GM12878 (cell line): ENCODE measurements around the gene SBF2. TPM values are rescaled to one million over a fixed set of nuclear protein-coding genes. Genes with fewer than 3 reads are reported as not detected.

Experiments
- ATAC-seq: fragments of 200-7000 bp; cut with Tn5 transposase; 3 replicates; pipeline ENCODE4 v1.9.1; 2020; ENCODE audit warnings: mild to moderate bottlenecking, moderate library complexity
- BruUV-seq: library from RNA; stranded (reverse); fragments of 400-500 nt; replicated peaks from 2 replicates; lab custom pipeline; 2021; lab: Mats Ljungman, UMichigan
- CTCF ChIA-PET: fragments of 300-600 bp; sonication (Branson Sonifier 250); formaldehyde crosslinking; extraction: SDS; loops from one replicate; lab custom pipeline; 2021; ENCODE audit warnings: inconsistent platforms; lab: Yijun Ruan, JAX
- POLR2A ChIA-PET: fragments of 350-600 bp; formaldehyde crosslinking; extraction: SDS; loops from one replicate; lab custom pipeline; 2021; ENCODE audit warnings: inconsistent platforms; lab: Charles Lee
- RAD21 ChIA-PET: fragments of 300-600 bp; sonication (Branson Sonifier 250); formaldehyde crosslinking; loops from one replicate; lab custom pipeline; 2023; ENCODE audit warnings: antibody characterized with exemption; ENCODE audit not compliant: unreplicated experiment; lab: Charles Lee
- SMC1A ChIA-PET: fragments of 300-600 bp; sonication (Branson Sonifier 250); formaldehyde crosslinking; loops from one replicate; lab custom pipeline; 2023; ENCODE audit not compliant: unreplicated experiment, uncharacterized antibody; lab: Charles Lee
- DNase-seq: peaks from one replicate; pipeline ENCODE4 v3.0.0-alpha.2; 2011; ENCODE audit warnings: low read depth, low spot score
- FAIRE-seq: peaks from 3 replicates; lab custom pipeline; 2011; peaks lifted over from hg19 to GRCh38; lab: Jason Lieb, UNC
- H2AFZ ChIP-seq: 2 replicates; pipeline ENCODE4 v1.6.0; 2011; ENCODE audit warnings: low read depth, low read length, control low read depth; ENCODE audit not compliant: control insufficient read depth
- H3K27ac ChIP-seq: 2 replicates; pipeline ENCODE4 v1.5.1; 2011; ENCODE audit warnings: control low read depth; ENCODE audit not compliant: control insufficient read depth, insufficient read depth
- H3K27me3 ChIP-seq, 2 experiments: replicated peaks in 1 of 2; 2 replicates each; pipeline versions ENCODE4 v1.6.0 to v1.6.1; 2011; ENCODE audit warnings: low read length in 1 of 2; ENCODE audit not compliant: control insufficient read depth in 2 of 2, insufficient read depth in 2 of 2
- H3K36me3 ChIP-seq, 2 experiments: 2 replicates each; pipeline ENCODE4 v1.5.1; 2011; ENCODE audit warnings: low read length in 1 of 2; ENCODE audit not compliant: control insufficient read depth in 2 of 2, insufficient read depth in 2 of 2
- H3K4me1 ChIP-seq: 2 replicates; pipeline ENCODE4 v1.6.1; 2011; ENCODE audit warnings: mild to moderate bottlenecking, low read length, moderate library complexity, mixed read lengths; ENCODE audit not compliant: control insufficient read depth, insufficient read depth
- H3K4me2 ChIP-seq: 2 replicates; pipeline ENCODE4 v1.6.0; 2011; ENCODE audit warnings: control low read depth; ENCODE audit not compliant: control insufficient read depth, insufficient read depth
- H3K4me3 ChIP-seq: fragments of 200-600 bp; sonication (generic); 2 replicates; pipeline ENCODE4 v1.5.1; 2016
- H3K79me2 ChIP-seq: 2 replicates; pipeline ENCODE4 v1.6.0; 2011; ENCODE audit warnings: low read length; ENCODE audit not compliant: control insufficient read depth, insufficient read depth
- H3K9ac ChIP-seq: 2 replicates; pipeline ENCODE4 v1.8.0; 2011; ENCODE audit warnings: low read length, control low read depth, mixed read lengths; ENCODE audit not compliant: control insufficient read depth, insufficient read depth
- H3K9me3 ChIP-seq: replicated peaks from 3 replicates; pipeline ENCODE4 v1.5.1; 2011; ENCODE audit warnings: mild to moderate bottlenecking, low read length; ENCODE audit not compliant: control insufficient read depth, insufficient read depth
- H4K20me1 ChIP-seq: 2 replicates; pipeline ENCODE4 v1.6.0; 2011; ENCODE audit not compliant: control insufficient read depth, insufficient read depth
- NFIC ChIP-seq: IDR thresholded peaks from 2 replicates; pipeline ENCODE4 v1.6.1; 2012; ENCODE audit warnings: low read depth, mild to moderate bottlenecking, inconsistent platforms, low read length, moderate library complexity
- NR2F1 ChIP-seq: fragments of 450-650 bp; conservative IDR thresholded peaks from 2 replicates; pipeline ENCODE4 v1.6.1; 2017; ENCODE audit warnings: mild to moderate bottlenecking
- PAX5 ChIP-seq: IDR thresholded peaks from 2 replicates; pipeline ENCODE4 v1.6.1; 2011; ENCODE audit warnings: low read depth, low read length, borderline replicate concordance
- RELA ChIP-seq: fragments of 450-650 bp; IDR thresholded peaks from 2 replicates; pipeline ENCODE4 v1.8.0; 2014; ENCODE audit warnings: borderline replicate concordance; ENCODE audit not compliant: partially characterized antibody
- SKIL ChIP-seq: fragments of 450-650 bp; IDR thresholded peaks from 2 replicates; pipeline ENCODE4 v1.6.1; 2017; ENCODE audit warnings: mild to moderate bottlenecking, low read depth, inconsistent platforms; ENCODE audit not compliant: poor library complexity, severe bottlenecking
- whole genome bisulfite sequencing: methylation state at CpG from one replicate; pipeline ENCODE4 v1.1.6; 2016; ENCODE audit warnings: low lambda C conversion rate; ENCODE audit not compliant: insufficient replicate concordance, insufficient coverage; ENCODE audit errors: missing lambda C conversion rate; 5-methylcytosine and 5-hydroxymethylcytosine counted together
- in situ Hi-C: fragments of 300-500 bp; cut with MboI; formaldehyde crosslinking; loops from 9 replicates; pipeline ENCODE4 v1.14.3; 2018; ENCODE audit warnings: mixed read lengths
- intact Hi-C: fragments of 100-400 bp; cut with micrococcal nuclease; formaldehyde crosslinking; loops from one replicate; pipeline ENCODE4 v1.14.2; 2022; ENCODE audit not compliant: unreplicated experiment
- polyA plus RNA-seq, 11 experiments: library from polyadenylated mRNA; depleted of rRNA in 4 of 11; unstranded in 6 of 11; stranded (reverse) in 5 of 11; fragments of >200 nt; fragmentation: Nextera tagmentation in 4 of 11; fragmentation: Illumina TruSeq in 1 of 11; extraction: Ambion mirVana in 4 of 11; extraction: Trizol in 1 of 11; gene quantifications; 1 replicate in 1 of 11; 2 replicates in 10 of 11; pipeline versions ENCODE4 v1.2.1 to v1.2.3, GENCODE V29; 2011 to 2016; ENCODE audit warnings: inconsistent platforms in 2 of 11, missing spikeins in 2 of 11, low read depth in 1 of 11
- total RNA-seq, 4 experiments: library from RNA; depleted of rRNA in 3 of 4; stranded (reverse); fragments of >200 nt in 3 of 4; fragmentation: Illumina TruSeq in 1 of 4; extraction: Trizol in 1 of 4; gene quantifications; 2 replicates each; pipeline versions ENCODE4 v1.2.1 to v1.2.3, GENCODE V29; 2013 to 2021

The SBF2 gene
- total and polyA plus RNA-seq, 10 of the 15 experiments (the other 5 are each of a cell fraction or from before 2014, with no cell fraction given) = 0.24 to 2.3 (median 1.1) TPM

- DNase-seq = no peak
- H3K27me3 ChIP-seq = no peaks in the 10 kb centered on the region; a peak in 1 of 4 replicates
- ChIA-PET RAD21 (no interaction called here), SMC1A (no interaction called here), CTCF (interaction anchor here (0.6 to 1.0 kb wide), 2 partner anchors 39 to 1341 kb away, joined by 3 read pairs; no protein-coding TSS in a partner anchor), POLR2A (interaction anchor here (0.6 kb wide), 1 partner anchor 865 kb away, joined by 5 read pairs; no protein-coding TSS in a partner anchor)
- no peaks in the 10 kb centered on the region for H3K4me1 ChIP-seq
- H3K79me2 ChIP-seq = no peaks in the 10 kb centered on the region
- no peaks in the 10 kb centered on the region for H4K20me1 ChIP-seq
- in situ Hi-C loops = no loop called here
- H2AFZ ChIP-seq = no peak overlapping the region
- no peak overlapping the region for H3K27ac ChIP-seq
- TF ChIP-seq NFIC = no peak
- no peak for TF ChIP-seq NR2F1
- TF ChIP-seq RELA = no peak
- TF ChIP-seq SKIL = no peak
- no peak for TF ChIP-seq PAX5
- WGBS = 51% methylated on average over 5 of the region's 5 CpGs
- no peak for FAIRE-seq
- H3K4me3 ChIP-seq = no peak overlapping the region
- H3K36me3 ChIP-seq = no peaks in the 10 kb centered on the region
- H3K4me2 ChIP-seq = no peak overlapping the region
- no peaks in the 10 kb centered on the region for H3K9me3 ChIP-seq
- ATAC-seq = no peak
- intact Hi-C loops = no loop called here
- BruUV-seq = no TSS peak
- H3K9ac ChIP-seq = no peak overlapping the region
These were observed 25.1 kb downstream of the SBF2 start for GRCh38 chr11:10268746-10269488.
